H1 (cell line): ENCODE results near the gene MYO16. TPM values are rescaled to one million over a fixed set of nuclear protein-coding genes. Genes with fewer than 3 reads are reported as not detected.
A peak's percentile ranks its signal among the peaks of the same experiment; 100 is the strongest.

Experiments used
- CTCF ChIA-PET: fragments of 300-600 bp; sonication (Branson Sonifier 250); formaldehyde crosslinking; loops from one replicate; lab custom pipeline; 2021; ENCODE audit not compliant: partially characterized antibody; lab: Charles Lee
- POLR2A ChIA-PET: fragments of 300-600 bp; sonication (Branson Sonifier 250); formaldehyde crosslinking; loops from one replicate; lab custom pipeline; 2021; ENCODE audit warnings: inconsistent platforms; ENCODE audit not compliant: partially characterized antibody; lab: Charles Lee
- DNase-seq, 2 experiments: peaks; one replicate each; pipeline versions ENCODE4 v3.0.0 to v3.0.0-alpha.2; 2010 to 2022; ENCODE audit warnings: low spot score in 2 of 2, low read depth in 1 of 2, mixed read lengths in 1 of 2
- FAIRE-seq: peaks from 2 replicates; lab custom pipeline; 2011; peaks lifted over from hg19 to GRCh38; lab: Jason Lieb, UNC
- H2AFZ ChIP-seq: 2 replicates; pipeline ENCODE4 v1.8.1; 2012; ENCODE audit warnings: low read length, inconsistent platforms
- H2AK5ac ChIP-seq: 2 replicates; pipeline ENCODE4 v1.6.1; 2013; ENCODE audit warnings: low read depth, low read length
- H2BK120ac ChIP-seq: replicated peaks from 2 replicates; pipeline ENCODE3; 2013; ENCODE audit warnings: low read depth, low read length, inconsistent platforms
- H2BK12ac ChIP-seq: 2 replicates; pipeline ENCODE4 v1.6.1; 2013; ENCODE audit warnings: low read depth, low read length
- H2BK15ac ChIP-seq: 2 replicates; pipeline ENCODE4 v1.6.1; 2013; ENCODE audit warnings: low read length
- H2BK20ac ChIP-seq: 2 replicates; pipeline ENCODE4 v1.6.1; 2013; ENCODE audit warnings: low read length
- H2BK5ac ChIP-seq: 2 replicates; pipeline ENCODE4 v1.6.1; 2013; ENCODE audit warnings: low read depth, low read length
- H3K14ac ChIP-seq: 2 replicates; pipeline ENCODE4 v1.6.1; 2013; ENCODE audit warnings: inconsistent platforms; ENCODE audit not compliant: insufficient read length
- H3K18ac ChIP-seq: 2 replicates; pipeline ENCODE4 v1.6.1; 2013; ENCODE audit warnings: low read length; ENCODE audit errors: extremely low read depth
- H3K23ac ChIP-seq: 2 replicates; pipeline ENCODE4 v1.6.1; 2013; ENCODE audit warnings: inconsistent platforms; ENCODE audit not compliant: insufficient read length
- H3K23me2 ChIP-seq: 2 replicates; pipeline ENCODE4 v1.6.1; 2013; ENCODE audit warnings: low read depth, low read length
- H3K27ac ChIP-seq: 2 replicates; pipeline ENCODE4 v1.6.1; 2011; ENCODE audit warnings: low read depth, low read length, inconsistent platforms
- H3K27me3 ChIP-seq, 4 experiments: replicated peaks in 1 of 4; 1 replicate in 1 of 4; 2 replicates in 3 of 4; pipeline versions ENCODE4 v1.6.1 to v1.8.1; 2011 to 2013; ENCODE audit warnings: low read length in 3 of 4, mild to moderate bottlenecking in 3 of 4, inconsistent platforms in 2 of 4, mixed read lengths in 2 of 4, moderate library complexity in 1 of 4; ENCODE audit not compliant: control insufficient read depth in 3 of 4, insufficient read depth in 3 of 4; ENCODE audit errors: extremely low read depth in 1 of 4
- H3K36me3 ChIP-seq, 4 experiments: 2 replicates each; pipeline versions ENCODE4 v1.6.1 to v1.8.1; 2011 to 2013; ENCODE audit warnings: mild to moderate bottlenecking in 4 of 4, low read length in 3 of 4, moderate library complexity in 2 of 4, control low read depth in 1 of 4, inconsistent platforms in 1 of 4; ENCODE audit not compliant: insufficient read depth in 4 of 4, control insufficient read depth in 2 of 4
- H3K4ac ChIP-seq: replicated peaks from 2 replicates; pipeline ENCODE3; 2013; ENCODE audit warnings: low read length, low read depth, mixed read lengths, inconsistent platforms; ENCODE audit not compliant: insufficient read length
- H3K4me1 ChIP-seq, 4 experiments: replicated peaks in 1 of 4; 1 replicate in 1 of 4; 2 replicates in 3 of 4; pipeline versions ENCODE4 v1.6.1 to v1.8.1; 2011 to 2013; ENCODE audit warnings: low read length in 3 of 4, inconsistent platforms in 2 of 4, mixed read lengths in 1 of 4; ENCODE audit not compliant: insufficient read depth in 4 of 4, control insufficient read depth in 3 of 4
- H3K4me2 ChIP-seq, 2 experiments: 2 replicates each; pipeline versions ENCODE4 v1.6.1 to v1.8.1; 2011 to 2013; ENCODE audit warnings: low read depth in 2 of 2, low read length in 2 of 2, control low read depth in 1 of 2, inconsistent platforms in 1 of 2, mild to moderate bottlenecking in 1 of 2; ENCODE audit not compliant: insufficient read depth in 1 of 2
- H3K4me3 ChIP-seq, 4 experiments: fragments of 200-600, 300-600 bp in 1 of 4; sonication (generic), shearing (Covaris generic), sonication (Bioruptor Twin) in 1 of 4; 2 replicates each; pipeline versions ENCODE4 v1.5.1 to v1.8.1; 2011 to 2016; ENCODE audit warnings: low read length in 4 of 4, low read depth in 3 of 4, control low read depth in 2 of 4, inconsistent platforms in 2 of 4, mild to moderate bottlenecking in 2 of 4, mixed read lengths in 1 of 4, moderate library complexity in 1 of 4; ENCODE audit not compliant: insufficient read depth in 2 of 4; ENCODE audit errors: extremely low read depth in 1 of 4
- H3K56ac ChIP-seq: replicated peaks from 2 replicates; pipeline ENCODE3; 2013; ENCODE audit warnings: low read depth, mild to moderate bottlenecking, mixed read lengths, low read length, inconsistent platforms; ENCODE audit not compliant: insufficient read length
- H3K79me1 ChIP-seq: 2 replicates; pipeline ENCODE4 v1.6.1; 2013; ENCODE audit warnings: low read depth, low read length, control low read depth
- H3K79me2 ChIP-seq, 2 experiments: 2 replicates each; pipeline versions ENCODE4 v1.6.1 to v1.8.1; 2012 to 2013; ENCODE audit warnings: low read length in 2 of 2, mild to moderate bottlenecking in 2 of 2, inconsistent platforms in 1 of 2; ENCODE audit not compliant: insufficient read depth in 2 of 2, control insufficient read depth in 1 of 2
- H3K9ac ChIP-seq, 4 experiments: replicated peaks in 1 of 4; 1 replicate in 1 of 4; 2 replicates in 3 of 4; pipeline versions ENCODE4 v1.6.1 to v1.8.1; 2011 to 2013; ENCODE audit warnings: low read depth in 3 of 4, low read length in 3 of 4, control low read depth in 2 of 4, mild to moderate bottlenecking in 2 of 4, moderate library complexity in 2 of 4, inconsistent platforms in 1 of 4; ENCODE audit errors: extremely low read depth in 1 of 4
- H3K9me3 ChIP-seq, 2 experiments: 2 replicates each; pipeline versions ENCODE4 v1.6.1 to v1.8.1; 2012 to 2013; ENCODE audit warnings: mild to moderate bottlenecking in 2 of 2, moderate library complexity in 2 of 2, control low read depth in 1 of 2, inconsistent platforms in 1 of 2, low read depth in 1 of 2, low read length in 1 of 2, mixed read lengths in 1 of 2; ENCODE audit not compliant: insufficient read depth in 2 of 2
- H4K20me1 ChIP-seq, 2 experiments: replicated peaks in 1 of 2; 2 replicates each; pipeline versions ENCODE3 to v1.8.1; 2011 to 2013; ENCODE audit warnings: inconsistent platforms in 2 of 2, low read length in 2 of 2, mild to moderate bottlenecking in 1 of 2; ENCODE audit not compliant: insufficient read depth in 2 of 2, control insufficient read depth in 1 of 2
- H4K5ac ChIP-seq: 2 replicates; pipeline ENCODE4 v1.6.1; 2013; ENCODE audit warnings: low read length, low read depth, mixed read lengths, inconsistent platforms; ENCODE audit not compliant: insufficient read length
- H4K8ac ChIP-seq: 2 replicates; pipeline ENCODE4 v1.8.0; 2013; ENCODE audit warnings: mild to moderate bottlenecking, moderate library complexity, low read length, inconsistent platforms; ENCODE audit not compliant: insufficient read depth; ENCODE audit errors: extremely low read depth
- H4K91ac ChIP-seq: replicated peaks from 2 replicates; pipeline ENCODE3; 2013; ENCODE audit warnings: low read length, mixed read lengths, inconsistent platforms; ENCODE audit not compliant: insufficient read length
- CHD1 ChIP-seq: IDR thresholded peaks from 2 replicates; pipeline ENCODE4 v1.6.1; 2012; ENCODE audit warnings: low read depth, low read length, improper control_type of control experiment
- WGBS, 2 experiments: shearing (Covaris generic) in 1 of 2; methylation state at CpG; one replicate each; pipeline versions ENCODE4 v1.1.6 to v1.1.7; 2013 to 2015; ENCODE audit warnings: low lambda C conversion rate in 2 of 2, mixed read lengths in 2 of 2, inconsistent platforms in 1 of 2, low coverage in 1 of 2, missing lambda C conversion rate in 1 of 2; ENCODE audit not compliant: insufficient replicate concordance in 2 of 2, insufficient coverage in 1 of 2, insufficient read length in 1 of 2; ENCODE audit errors: extremely low coverage in 1 of 2, missing lambda C conversion rate in 1 of 2; 5-methylcytosine and 5-hydroxymethylcytosine counted together
- polyA plus RNA-seq, 7 experiments: library from polyadenylated mRNA; depleted of rRNA in 3 of 7; stranded (reverse) in 5 of 7; unstranded in 2 of 7; fragments of >200 nt in 5 of 7; fragments of 200-250 nt in 2 of 7; gene quantifications; 1 replicate in 5 of 7; 2 replicates in 1 of 7; 4 replicates in 1 of 7; pipeline versions ENCODE4 v1.2.1 to v1.2.3, GENCODE V29; 2011 to 2013; ENCODE audit warnings: missing spikeins in 2 of 7, mixed read lengths in 2 of 7
- total RNA-seq: library from RNA; stranded (reverse); fragmentation: NEBNext Ultra II Directional; extraction: Animal tissue kit (Norgen Biotek cat#: 25700); gene quantifications from 2 replicates; pipeline ENCODE4 v1.2.1, GENCODE V29; 2021

MYO16 gene
- total and polyA plus RNA-seq, 2 of the 8 experiments (the other 6 are each of a cell fraction or from before 2014, with no cell fraction given): 0.02 to 0.22 TPM

- H3K9me3 ChIP-seq: no peaks in the 10 kb centered on the region
- H3K23ac ChIP-seq: no peak overlapping the region
- peak overlapping the region; percentile 92 for H2AFZ ChIP-seq
- no peak overlapping the region for H4K8ac ChIP-seq
- no peak overlapping the region for H3K27ac ChIP-seq
- H2BK20ac ChIP-seq: no peak overlapping the region
- FAIRE-seq: no peak
- no peak overlapping the region for H2AK5ac ChIP-seq
- no peak overlapping the region; the same call in 1 of the 2 replicates for H2BK12ac ChIP-seq
- H3K18ac ChIP-seq: no peak overlapping the region
- no peak overlapping the region for H2BK15ac ChIP-seq
- no peak overlapping the region for H3K4ac ChIP-seq
- no peaks in the 10 kb centered on the region for H3K23me2 ChIP-seq
- no peak overlapping the region for H3K56ac ChIP-seq
- H2BK5ac ChIP-seq: no peak overlapping the region
- H2BK120ac ChIP-seq: no peak overlapping the region
- no peaks in the 10 kb centered on the region for H3K4me1 ChIP-seq
- H4K5ac ChIP-seq: no peak overlapping the region
- POLR2A ChIA-PET: no interaction called here
- CTCF ChIA-PET: interaction anchor here (0.7 to 3.0 kb wide), 4 partner anchors 9 to 28 kb away, joined by 3 to 19 read pairs (median 4); no protein-coding TSS in a partner anchor
- H3K14ac ChIP-seq: no peak overlapping the region
- no peaks in the 10 kb centered on the region for H3K27me3 ChIP-seq
- H3K4me2 ChIP-seq: no peak overlapping the region
- H3K79me2 ChIP-seq: no peaks in the 10 kb centered on the region
- no peaks in the 10 kb centered on the region for H3K79me1 ChIP-seq
- H3K36me3 ChIP-seq: no peaks in the 10 kb centered on the region
- WGBS, 2 experiments: 96% methylated on average over 12 of the region's 15 CpGs; no CpG with 5 or more reads in 1 of the 2 experiments
- no peak for DNase-seq
- no peak overlapping the region for H4K91ac ChIP-seq
- H4K20me1 ChIP-seq: no peaks in the 10 kb centered on the region
- no peak overlapping the region for H3K9ac ChIP-seq
- H3K4me3 ChIP-seq: no peak overlapping the region
- TF ChIP-seq CHD1: no peak
Observed at GRCh38 chr13:108923386-108924047, 294.1 kb downstream of the MYO16 start.
